Measurements from ENCODE around the gene TMEM178B.
A peak's percentile ranks its signal among the peaks of the same experiment; 100 is the strongest.

DNA sequence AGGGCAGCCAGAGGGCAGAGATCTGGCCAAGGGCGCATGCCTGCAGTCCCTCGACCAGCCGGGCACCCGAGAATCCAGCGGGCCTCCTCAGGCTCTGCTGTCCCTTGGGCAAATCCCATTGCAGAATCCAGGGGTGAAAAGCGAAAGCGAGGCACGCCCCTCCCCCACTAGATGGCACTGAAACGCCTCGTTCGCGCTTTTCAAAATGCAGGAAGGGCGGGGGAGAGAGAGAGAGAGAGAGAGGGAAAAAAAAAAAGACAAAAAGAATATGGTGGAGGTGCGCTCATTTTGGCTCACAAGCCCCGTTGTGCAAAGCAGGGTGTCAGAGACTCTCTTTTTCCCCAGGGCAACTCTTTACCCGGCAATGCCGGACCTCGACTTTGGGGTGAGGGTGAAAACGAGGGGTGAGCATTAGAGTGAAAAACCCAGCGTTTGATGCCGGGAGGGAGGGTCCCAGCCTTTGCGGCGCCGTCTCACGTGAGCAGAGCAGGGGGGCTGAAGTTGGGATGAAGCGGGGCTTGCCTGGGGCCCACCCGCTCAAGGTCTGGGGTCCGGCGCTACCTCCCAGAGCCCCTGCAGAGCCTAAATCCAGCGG is 2.5 kb upstream of the TMEM178B start:
- TF ChIP-seq CTCF (IDR thresholded peaks at IDR 0.05; ENCODE audit: poor library complexity, severe bottlenecking) (peak; percentile 87), POLR2AphosphoS5 (IDR thresholded peaks at IDR 0.05) (peak; percentile 67), EZH2 (IDR thresholded peaks at IDR 0.05; ENCODE audit: borderline replicate concordance, insufficient read depth, low read length, poor library complexity, severe bottlenecking) (no peak), EP300 (conservative IDR thresholded peaks at IDR 0.05; ENCODE audit: poor library complexity, severe bottlenecking) (peak; percentile 70), TAF1 (IDR thresholded peaks at IDR 0.05; ENCODE audit: low read depth) (peak; percentile 64), MXI1 (conservative IDR thresholded peaks at IDR 0.05; ENCODE audit: poor library complexity, severe bottlenecking) (peak; percentile 34), RAD21 (conservative IDR thresholded peaks at IDR 0.05) (peak; percentile 92), SMC3 (conservative IDR thresholded peaks at IDR 0.05; ENCODE audit: poor library complexity) (peak; percentile 93)
- TF ChIP-seq, protein P1, sequence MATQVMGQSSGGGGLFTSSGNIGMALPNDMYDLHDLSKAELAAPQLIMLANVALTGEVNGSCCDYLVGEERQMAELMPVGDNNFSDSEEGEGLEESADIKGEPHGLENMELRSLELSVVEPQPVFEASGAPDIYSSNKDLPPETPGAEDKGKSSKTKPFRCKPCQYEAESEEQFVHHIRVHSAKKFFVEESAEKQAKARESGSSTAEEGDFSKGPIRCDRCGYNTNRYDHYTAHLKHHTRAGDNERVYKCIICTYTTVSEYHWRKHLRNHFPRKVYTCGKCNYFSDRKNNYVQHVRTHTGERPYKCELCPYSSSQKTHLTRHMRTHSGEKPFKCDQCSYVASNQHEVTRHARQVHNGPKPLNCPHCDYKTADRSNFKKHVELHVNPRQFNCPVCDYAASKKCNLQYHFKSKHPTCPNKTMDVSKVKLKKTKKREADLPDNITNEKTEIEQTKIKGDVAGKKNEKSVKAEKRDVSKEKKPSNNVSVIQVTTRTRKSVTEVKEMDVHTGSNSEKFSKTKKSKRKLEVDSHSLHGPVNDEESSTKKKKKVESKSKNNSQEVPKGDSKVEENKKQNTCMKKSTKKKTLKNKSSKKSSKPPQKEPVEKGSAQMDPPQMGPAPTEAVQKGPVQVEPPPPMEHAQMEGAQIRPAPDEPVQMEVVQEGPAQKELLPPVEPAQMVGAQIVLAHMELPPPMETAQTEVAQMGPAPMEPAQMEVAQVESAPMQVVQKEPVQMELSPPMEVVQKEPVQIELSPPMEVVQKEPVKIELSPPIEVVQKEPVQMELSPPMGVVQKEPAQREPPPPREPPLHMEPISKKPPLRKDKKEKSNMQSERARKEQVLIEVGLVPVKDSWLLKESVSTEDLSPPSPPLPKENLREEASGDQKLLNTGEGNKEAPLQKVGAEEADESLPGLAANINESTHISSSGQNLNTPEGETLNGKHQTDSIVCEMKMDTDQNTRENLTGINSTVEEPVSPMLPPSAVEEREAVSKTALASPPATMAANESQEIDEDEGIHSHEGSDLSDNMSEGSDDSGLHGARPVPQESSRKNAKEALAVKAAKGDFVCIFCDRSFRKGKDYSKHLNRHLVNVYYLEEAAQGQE (IDR thresholded peaks at IDR 0.05; ENCODE audit: borderline replicate concordance), result peak; percentile 47

All from neural cell (in vitro differentiated cells).